Keratinocyte (primary cell): ENCODE measurements around the gene MYADML2. TPM values are rescaled to one million over a fixed set of nuclear protein-coding genes. Genes with fewer than 3 reads are reported as not detected.

Experiments used
- DNase-seq: peaks from one replicate; pipeline ENCODE4 v3.0.0-alpha.2; 2011; ENCODE audit warnings: low read depth, missing footprints, low spot score
- FAIRE-seq: peaks from 2 replicates; lab custom pipeline; 2011; peaks lifted over from hg19 to GRCh38; lab: Jason Lieb, UNC
- H2AFZ ChIP-seq: 2 replicates; pipeline ENCODE4 v1.6.0; 2012; ENCODE audit warnings: low read length, control low read depth, inconsistent platforms; ENCODE audit not compliant: control insufficient read depth
- H3K27ac ChIP-seq: 2 replicates; pipeline ENCODE4 v1.5.1; 2011; ENCODE audit warnings: low read length; ENCODE audit not compliant: control insufficient read depth, insufficient read depth
- H3K27me3 ChIP-seq: 3 replicates; pipeline ENCODE4 v1.6.0; 2011; ENCODE audit warnings: low read length; ENCODE audit not compliant: control insufficient read depth, insufficient read depth; ENCODE audit errors: extremely low read depth
- H3K36me3 ChIP-seq, 2 experiments: 2 replicates in 1 of 2; 3 replicates in 1 of 2; pipeline ENCODE4 v1.5.1; 2011; ENCODE audit warnings: low read length in 2 of 2, mild to moderate bottlenecking in 1 of 2; ENCODE audit not compliant: control insufficient read depth in 2 of 2, insufficient read depth in 2 of 2; ENCODE audit errors: extremely low read depth in 1 of 2
- H3K4me1 ChIP-seq: 3 replicates; pipeline ENCODE4 v1.5.1; 2011; ENCODE audit warnings: low read length; ENCODE audit not compliant: control insufficient read depth, insufficient read depth; ENCODE audit errors: extremely low read depth
- H3K4me2 ChIP-seq: 3 replicates; pipeline ENCODE4 v1.6.0; 2011; ENCODE audit warnings: low read depth, low read length; ENCODE audit not compliant: control insufficient read depth, insufficient read depth; ENCODE audit errors: extremely low read depth
- H3K4me3 ChIP-seq, 3 experiments: fragments of 200-600 bp in 1 of 3; sonication (generic) in 1 of 3; 2 replicates in 2 of 3; 3 replicates in 1 of 3; pipeline ENCODE4 v1.5.1; 2011 to 2016; ENCODE audit warnings: low read length in 3 of 3, mild to moderate bottlenecking in 3 of 3, control low read depth in 2 of 3, inconsistent platforms in 1 of 3, low read depth in 1 of 3, mixed read lengths in 1 of 3, mixed run types in 1 of 3, moderate library complexity in 1 of 3; ENCODE audit not compliant: control insufficient read depth in 2 of 3, insufficient read depth in 2 of 3; ENCODE audit errors: extremely low read depth in 1 of 3
- H3K79me2 ChIP-seq: 2 replicates; pipeline ENCODE4 v1.6.0; 2012; ENCODE audit warnings: low read length; ENCODE audit not compliant: control insufficient read depth, insufficient read depth
- H3K9ac ChIP-seq: 3 replicates; pipeline ENCODE4 v1.6.0; 2011; ENCODE audit warnings: low read length; ENCODE audit not compliant: control insufficient read depth, insufficient read depth; ENCODE audit errors: extremely low read depth
- H3K9me1 ChIP-seq: 3 replicates; pipeline ENCODE4 v1.6.0; 2011; ENCODE audit warnings: low read length; ENCODE audit not compliant: control insufficient read depth, insufficient read depth; ENCODE audit errors: extremely low read depth
- H3K9me3 ChIP-seq: 2 replicates; pipeline ENCODE4 v1.5.1; 2012; ENCODE audit warnings: low read depth, low read length; ENCODE audit not compliant: control insufficient read depth
- H4K20me1 ChIP-seq: 3 replicates; pipeline ENCODE4 v1.6.0; 2011; ENCODE audit warnings: low read length; ENCODE audit not compliant: control insufficient read depth, insufficient read depth; ENCODE audit errors: extremely low read depth
- EZH2 ChIP-seq: IDR thresholded peaks from one replicate; pipeline ENCODE4 v1.6.1; 2012; ENCODE audit warnings: inconsistent platforms, mild to moderate bottlenecking, low read length, moderate library complexity
- dilution Hi-C: fragments of 300-500 bp; cut with MboI; formaldehyde crosslinking; loops from one replicate; pipeline ENCODE4 v1.7.0; 2020; ENCODE audit warnings: low sequenced_read_pairs; ENCODE audit not compliant: extremely low pct_ligation_motif_present
- polyA plus RNA-seq, 5 experiments: library from polyadenylated mRNA; depleted of rRNA in 3 of 5; stranded (reverse) in 3 of 5; stranded (forward) in 1 of 5; unstranded in 1 of 5; fragments of >200 nt; gene quantifications; 1 replicate in 1 of 5; 2 replicates in 3 of 5; 3 replicates in 1 of 5; pipeline versions ENCODE4 v1.2.1 to v1.2.3, GENCODE V29; 2011 to 2012; ENCODE audit warnings: missing spikeins in 2 of 5, low read depth in 1 of 5, low replicate concordance in 1 of 5
- TF ChIP-seq, protein P1 (sequence below), 3 experiments: IDR thresholded peaks in 1 of 3; conservative IDR thresholded peaks in 1 of 3; optimal IDR thresholded peaks in 1 of 3; 2 replicates in 2 of 3; 3 replicates in 1 of 3; pipeline versions ENCODE3 to v1.5.1; 2011; ENCODE audit warnings: low read length in 3 of 3, mild to moderate bottlenecking in 3 of 3, moderate library complexity in 2 of 3, control low read depth in 1 of 3, inconsistent platforms in 1 of 3; ENCODE audit not compliant: insufficient read depth in 2 of 3; ENCODE audit errors: extremely low read depth in 1 of 3

MYADML2 gene
- polyA plus RNA-seq, 1 donor (not counting 4 experiments of a cell fraction or from before 2014, with no cell fraction given) = not detected

DNA sequence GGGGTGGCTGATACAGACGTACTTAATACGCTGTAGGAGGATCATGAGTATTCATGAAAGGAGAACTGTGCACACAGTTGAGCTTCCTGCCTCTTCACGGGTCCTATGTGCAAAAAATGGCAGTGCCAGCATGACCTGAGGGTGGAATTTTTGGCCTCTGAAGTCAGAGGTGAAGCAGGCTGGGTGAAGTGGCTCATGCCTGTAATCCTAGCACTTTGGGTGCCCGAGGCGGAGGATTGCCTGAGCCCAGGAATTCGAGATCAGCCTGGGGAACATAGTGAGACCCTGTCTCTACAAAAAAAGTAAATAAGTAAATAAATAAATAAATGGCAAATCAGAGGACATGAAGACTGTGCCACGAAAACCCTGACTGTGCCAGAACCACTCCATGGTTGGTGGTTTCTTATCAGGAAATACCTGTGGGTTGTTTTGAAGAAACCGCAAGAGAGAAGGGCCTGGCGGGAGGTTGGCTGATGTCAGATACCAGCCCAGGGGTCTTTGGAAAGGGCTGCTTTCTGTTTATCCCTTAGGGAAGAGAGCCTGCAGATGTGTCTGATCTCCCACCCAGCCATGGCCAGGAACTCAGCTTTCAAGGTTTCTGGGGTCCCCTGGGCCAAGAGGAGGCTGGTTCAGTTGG, 33.8 kb upstream of the MYADML2 start:
- dilution Hi-C loops = no loop called here
- FAIRE-seq (no peak), DNase-seq (no peak)

DNA sequence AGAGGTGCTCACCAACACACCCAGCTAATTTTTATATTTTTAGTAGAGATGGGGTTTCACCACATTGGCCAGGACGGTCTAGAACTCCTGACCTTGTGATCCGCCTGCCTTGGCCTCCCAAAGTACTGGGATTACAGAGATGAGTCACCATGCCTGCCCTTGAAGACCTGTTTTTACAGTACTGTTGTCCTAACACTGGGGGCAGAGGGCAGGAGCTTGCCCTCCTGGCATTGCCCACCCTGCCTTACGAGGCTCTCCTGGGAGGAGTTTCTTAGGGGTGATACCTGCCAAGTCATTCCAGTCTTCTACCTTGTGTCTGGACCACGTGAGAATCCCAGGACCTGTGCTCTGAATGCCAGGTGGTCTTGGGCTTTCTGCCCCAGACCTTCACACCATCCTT, 33.1 kb upstream of the MYADML2 start:
- dilution Hi-C loops = no loop called here
- H3K9ac ChIP-seq = no peak overlapping the region

More for the DNA sequence above, 33.8 kb upstream of the MYADML2 start:
- Histone ChIP-seq H3K36me3 (peaks cover 0 to 12% of the 10 kb centered on the region in 2 experiments), H3K4me1 (peaks cover 14% of the 10 kb centered on the region), H3K9me1 (no peaks in the 10 kb centered on the region), H3K27me3 (no peaks in the 10 kb centered on the region), H3K9ac (no peak overlapping the region), H3K79me2 (no peaks in the 10 kb centered on the region), H3K27ac (no peak overlapping the region), H3K4me3 (no peak overlapping the region), H2AFZ (no peak overlapping the region), H3K9me3 (no peaks in the 10 kb centered on the region), H3K4me2 (peak overlapping the region; percentile 14), H4K20me1 (no peaks in the 10 kb centered on the region)
- TF ChIP-seq EZH2 = no peak
- TF ChIP-seq, protein P1, sequence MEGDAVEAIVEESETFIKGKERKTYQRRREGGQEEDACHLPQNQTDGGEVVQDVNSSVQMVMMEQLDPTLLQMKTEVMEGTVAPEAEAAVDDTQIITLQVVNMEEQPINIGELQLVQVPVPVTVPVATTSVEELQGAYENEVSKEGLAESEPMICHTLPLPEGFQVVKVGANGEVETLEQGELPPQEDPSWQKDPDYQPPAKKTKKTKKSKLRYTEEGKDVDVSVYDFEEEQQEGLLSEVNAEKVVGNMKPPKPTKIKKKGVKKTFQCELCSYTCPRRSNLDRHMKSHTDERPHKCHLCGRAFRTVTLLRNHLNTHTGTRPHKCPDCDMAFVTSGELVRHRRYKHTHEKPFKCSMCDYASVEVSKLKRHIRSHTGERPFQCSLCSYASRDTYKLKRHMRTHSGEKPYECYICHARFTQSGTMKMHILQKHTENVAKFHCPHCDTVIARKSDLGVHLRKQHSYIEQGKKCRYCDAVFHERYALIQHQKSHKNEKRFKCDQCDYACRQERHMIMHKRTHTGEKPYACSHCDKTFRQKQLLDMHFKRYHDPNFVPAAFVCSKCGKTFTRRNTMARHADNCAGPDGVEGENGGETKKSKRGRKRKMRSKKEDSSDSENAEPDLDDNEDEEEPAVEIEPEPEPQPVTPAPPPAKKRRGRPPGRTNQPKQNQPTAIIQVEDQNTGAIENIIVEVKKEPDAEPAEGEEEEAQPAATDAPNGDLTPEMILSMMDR (optimal IDR thresholded peaks at IDR 0.05 in 1 of 3, IDR thresholded peaks at IDR 0.05 in 1 of 3, conservative IDR thresholded peaks at IDR 0.05 in 1 of 3; ENCODE audit: extremely low read depth in 1 of 3, insufficient read depth in 2 of 3, low read length in 3 of 3) = no peak

More for the DNA sequence above, 33.1 kb upstream of the MYADML2 start:
- Histone ChIP-seq H3K4me2 (no peak overlapping the region), H3K4me1 (peaks cover 14% of the 10 kb centered on the region), H4K20me1 (no peaks in the 10 kb centered on the region), H3K36me3 (peaks cover 0 to 10% of the 10 kb centered on the region in 2 experiments), H3K9me1 (no peaks in the 10 kb centered on the region), H3K79me2 (no peaks in the 10 kb centered on the region), H3K27ac (no peak overlapping the region), H3K4me3 (no peak overlapping the region), H3K27me3 (no peaks in the 10 kb centered on the region), H2AFZ (no peak overlapping the region), H3K9me3 (no peaks in the 10 kb centered on the region)
- TF ChIP-seq, protein P1 (optimal IDR thresholded peaks at IDR 0.05 in 1 of 3, IDR thresholded peaks at IDR 0.05 in 1 of 3, conservative IDR thresholded peaks at IDR 0.05 in 1 of 3; ENCODE audit: extremely low read depth in 1 of 3, insufficient read depth in 2 of 3, low read length in 3 of 3) = no peak
- TF ChIP-seq EZH2 = no peak
- FAIRE-seq (no peak), DNase-seq (no peak)
